Thymus (tissue), 11 donors: Measurements from ENCODE around the gene NXT1. TPM values are rescaled to one million over a fixed set of nuclear protein-coding genes. Genes with fewer than 3 reads are reported as not detected.

Source experiments
- DNase-seq, 9 donors: peaks; one replicate each; pipeline ENCODE4 v3.0.0-alpha.2; 2013; ENCODE audit warnings: low spot score in 9 of 9, low read depth in 6 of 9, missing footprints in 1 of 9
- H3K27ac ChIP-seq, 2 donors: one replicate each; pipeline ENCODE4 v1.5.1; 2013; ENCODE audit warnings: control low read depth in 1 of 2, low read depth in 1 of 2, low read length in 1 of 2, mild to moderate bottlenecking in 1 of 2, moderate library complexity in 1 of 2
- H3K27me3 ChIP-seq, 2 donors: one replicate each; pipeline ENCODE4 v1.5.1; 2013; ENCODE audit warnings: low read length in 1 of 2; ENCODE audit not compliant: control insufficient read depth in 2 of 2, insufficient read depth in 1 of 2
- H3K36me3 ChIP-seq, 2 donors: one replicate each; pipeline ENCODE4 v1.5.1; 2013; ENCODE audit warnings: low read length in 1 of 2, mild to moderate bottlenecking in 1 of 2, moderate library complexity in 1 of 2; ENCODE audit not compliant: control insufficient read depth in 2 of 2, insufficient read depth in 2 of 2
- H3K4me1 ChIP-seq, 2 donors: one replicate each; pipeline ENCODE4 v1.5.1; 2013; ENCODE audit warnings: low read length in 2 of 2; ENCODE audit not compliant: control insufficient read depth in 2 of 2, insufficient read depth in 2 of 2
- H3K4me3 ChIP-seq, 2 donors: one replicate each; pipeline ENCODE4 v1.5.1; 2013; ENCODE audit warnings: low read length in 2 of 2, control low read depth in 1 of 2, mild to moderate bottlenecking in 1 of 2
- H3K9me3 ChIP-seq, 2 donors: one replicate each; pipeline ENCODE4 v1.5.1; 2013; ENCODE audit warnings: low read length in 1 of 2, mild to moderate bottlenecking in 1 of 2; ENCODE audit not compliant: control insufficient read depth in 2 of 2, insufficient read depth in 1 of 2
- WGBS: extraction: QIAGEN DNeasy Blood & Tissue Kit; methylation state at CpG from one replicate; pipeline ENCODE4 v1.1.7; 2013; 5-methylcytosine and 5-hydroxymethylcytosine counted together
- polyA plus RNA-seq: library from polyadenylated mRNA; stranded (reverse); fragments of 200-250 nt; gene quantifications from one replicate; pipeline ENCODE4 v1.2.3, GENCODE V29; 2013
- total RNA-seq: library from RNA; stranded (reverse); fragments of 120-200 nt; gene quantifications from one replicate; pipeline ENCODE4 v1.2.4, GENCODE V29; 2013
- donor health status: healthy.

NXT1 gene
- total and polyA plus RNA-seq, 2 donors = 22.6 to 33.3 TPM

GRCh38 chr20:23318347-23318746, 32.2 kb upstream of the NXT1 start:
- Histone ChIP-seq H3K4me1 (no peaks in the 10 kb centered on the region), H3K9me3 (no peaks in the 10 kb centered on the region), H3K27me3 (no peaks in the 10 kb centered on the region), H3K36me3 (no peaks in the 10 kb centered on the region), H3K27ac (no peak overlapping the region), H3K4me3 (no peak overlapping the region)
- DNase-seq = no peak
- WGBS = 95% methylated on average over 5 of the region's 5 CpGs

GRCh38 chr20:23320317-23320716, 30.3 kb upstream of the NXT1 start:
- WGBS = 95% methylated on average over 8 of the region's 8 CpGs
- no peaks in the 10 kb centered on the region for H3K4me1 ChIP-seq
- no peak for DNase-seq
- H3K36me3 ChIP-seq = no peaks in the 10 kb centered on the region
- no peaks in the 10 kb centered on the region for H3K27me3 ChIP-seq
- H3K4me3 ChIP-seq = no peak overlapping the region
- no peaks in the 10 kb centered on the region for H3K9me3 ChIP-seq
- H3K27ac ChIP-seq = no peak overlapping the region

GRCh38 chr20:23325107-23325506, 25.5 kb upstream of the NXT1 start:
- Histone ChIP-seq H3K36me3 (no peaks in the 10 kb centered on the region), H3K4me1 (no peaks in the 10 kb centered on the region), H3K9me3 (no peaks in the 10 kb centered on the region), H3K4me3 (no peak overlapping the region), H3K27ac (no peak overlapping the region), H3K27me3 (no peaks in the 10 kb centered on the region)
- WGBS = 95% methylated on average over 3 of the region's 3 CpGs
- no peak for DNase-seq

- Histone ChIP-seq H3K4me3 (no peak overlapping the region), H3K9me3 (no peaks in the 10 kb centered on the region), H3K27ac (no peak overlapping the region), H3K27me3 (no peaks in the 10 kb centered on the region), H3K4me1 (no peaks in the 10 kb centered on the region), H3K36me3 (no peaks in the 10 kb centered on the region)
- 97% methylated on average over 8 of the region's 8 CpGs for WGBS
- DNase-seq = no peak
Observed at GRCh38 chr20:23326774-23327173, 23.8 kb upstream of the NXT1 start.

- no peak for DNase-seq
- Histone ChIP-seq H3K4me3 (no peak overlapping the region), H3K27ac (no peak overlapping the region), H3K27me3 (no peaks in the 10 kb centered on the region), H3K36me3 (no peaks in the 10 kb centered on the region), H3K9me3 (no peaks in the 10 kb centered on the region), H3K4me1 (no peaks in the 10 kb centered on the region)
- 97% methylated on average over 15 of the region's 15 CpGs for WGBS
Observed at GRCh38 chr20:23327617-23328333, 22.8 kb upstream of the NXT1 start.

GRCh38 chr20:23331450-23332350, 18.9 kb upstream of the NXT1 start:
- no peaks in the 10 kb centered on the region for H3K9me3 ChIP-seq
- WGBS = 91% methylated on average over 8 of the region's 8 CpGs
- no peaks in the 10 kb centered on the region for H3K36me3 ChIP-seq
- H3K27me3 ChIP-seq = no peaks in the 10 kb centered on the region
- no peak overlapping the region for H3K4me3 ChIP-seq
- H3K4me1 ChIP-seq = no peaks in the 10 kb centered on the region
- no peak overlapping the region for H3K27ac ChIP-seq
- DNase-seq = no peak

GRCh38 chr20:23332467-23332866, 18.1 kb upstream of the NXT1 start:
- no peak overlapping the region for H3K4me3 ChIP-seq
- no peaks in the 10 kb centered on the region for H3K4me1 ChIP-seq
- WGBS = 83% methylated on average over 2 of the region's 2 CpGs
- no peaks in the 10 kb centered on the region for H3K36me3 ChIP-seq
- H3K9me3 ChIP-seq = no peaks in the 10 kb centered on the region
- no peak for DNase-seq
- H3K27me3 ChIP-seq = no peaks in the 10 kb centered on the region
- no peak overlapping the region for H3K27ac ChIP-seq

- WGBS = 65% methylated on average over 3 of the region's 3 CpGs
- no peaks in the 10 kb centered on the region for H3K4me1 ChIP-seq
- H3K9me3 ChIP-seq = no peaks in the 10 kb centered on the region
- no peak overlapping the region for H3K4me3 ChIP-seq
- H3K27ac ChIP-seq = no peak overlapping the region
- H3K27me3 ChIP-seq = no peaks in the 10 kb centered on the region
- no peaks in the 10 kb centered on the region for H3K36me3 ChIP-seq
- DNase-seq = no peak
Observed at GRCh38 chr20:23334111-23334510, 16.5 kb upstream of the NXT1 start.

GRCh38 chr20:23335521-23335920, 15.1 kb upstream of the NXT1 start:
- no peaks in the 10 kb centered on the region for H3K4me1 ChIP-seq
- H3K27me3 ChIP-seq = no peaks in the 10 kb centered on the region
- DNase-seq = no peak
- no peak overlapping the region for H3K4me3 ChIP-seq
- WGBS = 94% methylated on average over 5 of the region's 5 CpGs
- no peaks in the 10 kb centered on the region for H3K36me3 ChIP-seq
- no peaks in the 10 kb centered on the region for H3K9me3 ChIP-seq
- H3K27ac ChIP-seq = no peak overlapping the region
